NCI-H748 treated with DMSO at 0.1 percent for 48 hours (cell line): ENCODE data around the gene GLT8D2.

Experiments
- DNase-seq: peaks from one replicate; lab custom pipeline; 2025; lab: John Stamatoyannopoulos, UW

Gene GLT8D2

DNA sequence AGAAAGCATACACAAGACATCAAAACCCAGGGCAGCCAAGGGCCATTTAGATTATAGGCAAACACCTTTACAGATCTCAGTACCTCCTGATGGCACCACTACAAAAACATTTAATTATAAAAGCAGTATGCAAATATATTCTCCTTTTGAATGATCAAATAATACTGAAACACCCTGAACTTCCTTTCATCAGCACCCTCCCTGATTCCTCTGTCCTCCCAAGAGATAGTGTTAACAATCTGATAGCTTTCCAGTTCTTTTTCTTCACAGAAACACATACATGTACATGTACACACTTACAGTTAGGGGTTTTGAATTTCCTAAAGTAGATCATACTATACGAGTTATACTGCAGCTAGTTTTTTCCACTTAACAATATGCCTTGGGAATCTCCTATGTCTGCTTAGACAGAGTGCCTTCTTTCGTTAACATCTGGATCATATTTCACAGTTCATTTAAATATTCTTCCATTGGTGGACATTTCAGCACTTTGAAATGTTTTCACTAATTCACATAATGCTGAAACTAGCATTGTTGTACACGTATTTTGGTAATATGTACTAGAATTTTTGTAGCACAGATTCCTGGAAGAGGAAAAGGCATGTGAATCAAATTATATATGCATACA is 49.1 kb downstream of the GLT8D2 start:
- DNase-seq, result no peak

DNA sequence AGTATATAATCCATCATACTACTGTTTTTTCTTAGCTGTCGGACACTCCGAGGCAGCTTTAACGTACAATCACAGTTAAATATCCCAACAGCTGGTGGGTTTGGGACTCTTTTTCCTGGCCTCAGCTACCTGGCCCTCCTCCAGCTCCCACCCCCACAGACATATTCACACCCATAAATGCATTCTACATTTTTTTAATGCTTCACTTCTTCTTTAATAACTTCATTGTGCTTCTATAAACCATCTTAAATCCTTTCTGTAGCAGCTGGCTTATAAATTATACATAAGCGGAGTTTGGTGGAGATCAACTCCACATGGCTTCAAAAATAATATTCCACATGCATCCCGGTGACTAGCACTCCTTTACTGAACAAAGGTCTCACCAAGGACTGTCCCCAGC is 51.0 kb downstream of the GLT8D2 start:
- no peak for DNase-seq

DNA sequence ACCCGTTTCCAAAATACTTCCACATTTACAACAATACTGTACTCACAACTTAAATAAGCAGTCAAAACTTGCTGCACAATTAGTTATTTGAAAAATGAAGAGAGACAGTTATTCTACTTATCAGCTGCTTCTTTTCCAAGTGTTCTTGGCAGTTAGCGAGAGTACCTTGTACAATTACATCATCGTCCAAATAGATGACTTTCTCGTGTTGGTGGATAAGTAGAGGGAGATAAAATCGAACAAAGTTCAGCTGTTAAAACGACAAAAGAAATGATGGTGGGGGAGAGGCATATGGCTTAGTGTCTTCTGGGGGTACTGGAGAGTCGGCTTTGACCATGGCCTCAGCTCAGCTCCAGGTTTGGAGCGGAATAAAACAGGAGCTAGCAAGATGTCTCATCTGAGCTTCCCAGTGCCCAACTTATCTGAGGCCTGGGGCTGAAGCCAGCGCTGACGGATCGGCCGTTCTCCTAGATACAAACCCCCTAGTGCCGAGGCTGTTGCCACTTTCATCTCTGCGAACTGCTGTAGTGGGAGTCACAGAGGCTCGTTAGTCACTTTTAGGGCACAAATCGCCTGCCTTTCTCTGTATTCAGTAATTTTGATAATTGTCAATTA is 52.6 kb downstream of the GLT8D2 start:
- no peak for DNase-seq

DNA sequence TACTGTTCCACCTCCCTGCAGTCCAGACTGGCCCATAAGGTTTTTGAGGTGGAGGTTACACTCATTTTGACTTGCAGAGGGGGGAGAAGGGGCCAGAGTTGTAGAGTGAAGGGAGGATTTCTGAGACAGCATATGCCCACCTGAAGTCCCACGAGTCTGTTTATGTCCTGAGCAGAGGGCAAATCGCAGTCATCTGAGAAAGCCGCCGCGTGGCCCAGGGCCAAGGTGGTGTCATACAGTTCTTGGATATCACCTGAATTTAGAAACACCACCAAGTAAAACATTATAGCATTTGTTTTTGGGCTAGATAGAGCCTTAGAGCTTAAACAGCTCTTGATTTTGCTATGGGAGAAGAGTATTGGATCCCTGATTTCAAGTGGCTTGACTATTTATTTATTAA is 53.4 kb downstream of the GLT8D2 start:
- DNase-seq, result no peak

DNA sequence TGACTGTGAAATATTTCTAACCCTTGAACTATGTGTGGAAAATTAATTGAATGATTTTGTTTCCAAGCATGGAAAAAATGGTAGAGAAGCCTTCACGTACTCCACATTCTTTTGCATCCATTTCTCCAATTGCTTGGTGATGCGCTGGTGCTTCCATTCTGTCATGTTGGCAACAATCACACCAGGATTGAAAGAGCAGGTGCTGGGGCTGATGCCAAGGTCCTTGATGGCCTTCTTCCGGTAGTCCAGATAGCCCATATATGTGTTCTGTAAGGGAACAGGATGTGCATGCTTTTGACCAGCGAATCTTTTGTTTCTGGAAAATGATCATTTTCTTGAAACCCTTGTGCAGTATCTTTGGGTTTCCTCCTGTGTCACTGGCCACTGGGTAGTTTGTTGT is 55.8 kb downstream of the GLT8D2 start:
- DNase-seq, result no peak

DNA sequence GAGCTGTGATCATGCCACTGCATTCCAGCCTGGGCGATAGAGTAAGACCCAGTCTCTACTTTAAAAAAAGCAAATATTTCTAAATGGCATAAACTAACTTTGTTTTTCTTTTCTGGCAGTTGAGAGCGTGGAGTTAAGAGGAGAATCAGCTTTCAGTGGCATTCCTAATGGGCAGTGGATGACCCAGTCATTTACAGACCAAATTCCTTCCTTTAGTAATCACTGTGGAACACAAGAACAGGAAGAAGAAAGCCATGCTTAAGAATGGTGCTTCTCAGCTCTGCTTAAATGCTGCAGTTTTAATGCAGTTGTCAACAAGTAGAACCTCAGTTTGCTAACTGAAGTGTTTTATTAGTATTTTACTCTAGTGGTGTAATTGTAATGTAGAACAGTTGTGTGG is 63.2 kb downstream of the GLT8D2 start:
- DNase-seq, result no peak

DNA sequence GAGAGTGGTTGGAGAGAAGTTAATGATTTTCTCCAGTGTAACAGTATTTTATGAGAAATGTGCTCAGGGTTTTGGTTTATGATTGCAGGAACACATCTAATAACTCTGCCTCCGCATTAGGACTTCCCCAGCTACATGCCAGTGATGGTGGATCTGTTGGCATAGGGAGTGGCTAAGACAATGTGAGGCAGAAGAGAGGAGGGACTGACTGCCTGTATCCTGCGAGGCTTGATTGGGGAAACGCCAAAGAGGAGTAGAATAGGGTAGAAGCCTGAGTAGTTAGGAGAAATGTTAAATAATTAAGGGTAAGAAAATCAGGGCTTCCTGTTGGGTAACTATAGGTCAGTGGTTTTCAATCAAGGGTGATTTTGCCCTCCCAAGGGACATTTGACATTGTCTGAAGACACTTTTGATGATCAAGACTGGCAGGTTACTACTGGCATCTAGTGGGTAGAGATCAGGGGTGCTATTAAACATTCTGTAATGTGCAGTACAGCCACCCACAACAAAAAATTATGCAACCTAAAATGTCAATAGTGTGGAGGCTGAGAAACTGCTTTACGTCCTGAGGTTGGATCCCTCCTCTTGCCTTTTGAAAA is 71.5 kb downstream of the GLT8D2 start:
- DNase-seq, result no peak

DNA sequence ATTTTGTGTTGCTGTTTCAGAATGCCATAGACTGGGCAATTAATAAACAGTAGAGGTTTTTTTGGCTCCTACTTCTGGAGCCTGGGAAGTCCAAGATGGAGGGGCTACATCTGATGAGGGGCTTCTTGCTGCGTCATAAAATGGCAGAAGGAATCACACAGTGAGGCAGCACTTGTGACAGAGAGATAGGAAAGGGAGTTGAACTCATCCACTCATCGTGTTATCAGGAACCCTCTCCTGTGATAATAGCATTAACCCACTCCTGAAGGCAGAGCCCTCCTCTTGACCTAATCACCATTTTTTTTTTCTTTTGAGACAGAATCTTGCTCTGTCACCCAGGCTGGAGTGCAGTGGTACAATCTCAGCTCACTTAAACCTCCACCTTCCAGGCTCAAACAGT is 74.6 kb downstream of the GLT8D2 start:
- DNase-seq, result no peak

DNA sequence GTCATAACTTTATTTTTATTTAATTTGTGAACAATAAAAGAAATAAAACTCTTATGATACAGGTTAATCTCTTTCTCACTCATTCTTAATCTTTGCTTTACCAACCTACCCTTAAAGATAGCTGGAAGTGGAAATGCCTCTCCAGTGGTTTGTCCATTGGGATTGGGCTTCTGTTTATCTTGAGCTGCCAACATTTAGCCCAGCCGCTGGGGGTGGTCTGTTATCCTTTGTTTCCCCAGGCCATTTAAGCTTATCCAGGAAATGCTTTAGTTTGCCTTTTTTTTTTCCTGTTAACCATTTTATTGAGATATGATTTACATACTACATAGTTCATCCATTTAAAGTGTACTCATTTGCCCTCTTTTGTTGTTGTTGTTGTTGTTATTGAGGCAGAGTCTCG is 76.1 kb downstream of the GLT8D2 start:
- no peak for DNase-seq

DNA sequence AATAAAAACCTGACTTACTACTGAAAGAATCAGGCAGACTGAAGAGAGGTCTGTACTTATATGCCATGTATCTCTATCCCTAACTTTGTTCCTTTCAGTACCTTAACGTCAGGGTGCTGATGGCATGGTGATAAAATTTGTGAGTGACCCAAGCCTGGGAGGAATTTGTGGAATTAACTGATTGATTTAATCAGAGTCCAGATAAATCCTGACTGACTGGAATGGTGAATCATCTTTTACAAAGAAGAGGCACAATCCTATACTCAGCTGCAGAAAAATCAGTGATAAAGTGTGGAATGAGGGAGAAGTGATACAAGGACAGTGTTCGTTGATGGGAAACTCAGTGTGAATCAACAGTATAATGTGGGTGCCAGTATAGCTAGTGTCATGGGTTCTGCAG is 80.6 kb downstream of the GLT8D2 start:
- DNase-seq, result no peak

DNA sequence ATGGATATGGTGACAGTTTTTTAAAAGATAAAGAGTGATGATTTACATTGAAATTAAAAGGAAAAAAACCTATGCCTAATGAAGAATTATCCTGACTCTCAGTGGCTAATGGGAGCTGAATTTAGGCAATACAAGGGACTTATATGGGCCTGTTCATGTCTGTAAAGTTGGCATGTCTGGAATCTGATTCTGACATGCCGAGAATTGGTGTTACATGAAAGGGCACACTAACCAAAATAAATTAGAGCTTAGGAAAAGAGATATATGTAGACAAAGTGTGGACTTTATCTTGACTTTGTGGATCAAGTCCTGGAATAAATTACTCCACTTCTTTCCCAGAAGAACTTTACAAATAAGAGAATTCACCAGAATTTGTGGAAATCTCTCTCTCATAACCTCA is 83.3 kb downstream of the GLT8D2 start:
- no peak for DNase-seq

DNA sequence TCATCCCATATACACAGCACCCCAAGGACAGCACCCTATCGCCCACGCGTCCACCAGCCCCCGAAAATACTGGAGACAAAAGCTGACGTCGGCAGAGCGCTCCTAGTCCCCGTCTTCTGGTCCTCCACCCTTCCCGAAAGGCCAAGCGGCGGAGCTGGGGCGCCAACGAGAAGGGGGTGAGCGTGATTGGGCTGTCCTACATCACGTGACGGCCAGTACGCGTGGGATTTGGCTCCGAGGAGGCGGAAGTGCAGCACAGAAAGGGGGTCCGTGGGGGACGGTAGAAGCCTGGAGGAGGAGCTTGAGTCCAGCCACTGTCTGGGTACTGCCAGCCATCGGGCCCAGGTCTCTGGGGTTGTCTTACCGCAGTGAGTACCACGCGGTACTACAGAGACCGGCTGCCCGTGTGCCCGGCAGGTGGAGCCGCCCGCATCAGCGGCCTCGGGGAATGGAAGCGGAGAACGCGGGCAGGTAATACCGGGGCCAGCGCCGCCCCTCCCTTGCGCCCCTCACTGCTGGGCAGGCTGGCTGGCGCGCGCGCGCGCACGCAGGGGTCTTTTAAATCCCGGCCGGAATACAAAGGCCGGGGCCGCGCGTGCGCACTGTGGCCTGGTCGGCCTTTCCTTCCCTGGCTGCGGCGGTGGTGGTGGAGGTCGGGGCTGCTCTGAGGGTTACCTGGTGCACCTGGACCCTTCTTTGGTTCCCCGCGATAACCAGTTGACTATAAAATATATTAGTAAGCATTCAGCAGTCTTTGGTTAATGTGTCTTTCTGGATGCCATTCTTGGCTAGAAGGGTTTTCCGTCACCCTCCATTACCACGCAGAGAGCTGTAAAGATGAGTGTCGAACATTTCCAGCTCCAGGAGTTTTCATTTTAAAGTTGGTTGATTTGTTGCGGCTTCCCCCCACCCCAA is 84.1 kb downstream of the GLT8D2 start, which contains the start of gene TDG:
Gene TDG, plus strand, starts transcription at position 283 of the 915 bp plus-strand sequence. Its CDS starts 166 bp downstream, at position 449.
- peak; percentile 96 for DNase-seq

DNA sequence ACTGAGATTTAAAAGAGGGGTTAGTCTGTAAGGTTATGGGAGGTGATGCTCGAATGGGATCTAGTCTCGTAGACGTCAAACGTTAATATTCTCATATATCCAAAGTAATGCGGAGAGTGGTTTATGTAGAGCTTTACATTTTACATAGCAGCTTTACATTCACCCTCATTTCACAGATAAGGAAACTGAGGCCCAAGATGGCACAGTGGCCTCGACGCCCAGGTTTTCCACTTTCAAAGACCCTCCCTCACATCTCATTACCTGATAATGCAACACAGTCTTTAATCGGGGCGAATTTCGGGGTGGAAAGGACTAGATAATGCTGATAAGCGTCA is 84.8 kb downstream of the GLT8D2 start:
- no peak for DNase-seq

DNA sequence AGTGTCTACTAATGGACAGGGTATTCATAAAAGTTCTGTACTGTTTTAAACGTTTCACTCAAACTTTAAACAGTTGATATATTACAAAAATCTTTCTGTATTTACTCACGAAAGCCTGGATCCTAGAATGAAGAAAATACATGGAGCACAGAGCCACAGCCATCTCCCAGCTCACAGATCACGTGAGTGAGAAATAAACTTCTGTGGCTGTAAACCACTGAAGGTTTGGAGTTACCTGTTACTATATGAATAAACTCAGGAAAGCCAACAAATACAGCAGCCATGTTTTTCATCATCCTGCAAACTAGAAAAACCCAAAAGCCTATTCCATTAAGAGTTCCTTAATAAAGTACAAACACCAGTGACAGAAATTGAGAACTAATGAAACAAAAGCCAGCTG is 85.2 kb downstream of the GLT8D2 start:
- DNase-seq, result no peak

DNA sequence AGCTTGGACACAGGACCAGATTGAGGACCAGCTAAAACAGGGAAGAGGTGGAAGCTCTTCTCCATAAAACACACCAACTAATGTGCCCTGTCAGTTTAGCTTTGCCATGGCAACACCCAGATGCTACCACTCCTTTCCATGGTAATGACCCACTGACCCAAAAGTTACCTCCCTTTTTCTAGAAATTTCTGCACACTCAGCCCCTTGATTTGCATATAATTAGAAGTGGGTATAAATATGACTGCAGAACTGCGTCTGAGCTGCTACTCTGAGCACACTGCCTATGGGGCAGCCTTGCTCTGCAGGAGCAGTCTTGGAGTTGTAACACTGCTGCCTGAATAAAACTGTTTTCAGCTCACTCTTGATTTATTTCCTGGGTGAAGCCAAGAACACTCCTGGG is 87.5 kb downstream of the GLT8D2 start:
- no peak for DNase-seq

DNA sequence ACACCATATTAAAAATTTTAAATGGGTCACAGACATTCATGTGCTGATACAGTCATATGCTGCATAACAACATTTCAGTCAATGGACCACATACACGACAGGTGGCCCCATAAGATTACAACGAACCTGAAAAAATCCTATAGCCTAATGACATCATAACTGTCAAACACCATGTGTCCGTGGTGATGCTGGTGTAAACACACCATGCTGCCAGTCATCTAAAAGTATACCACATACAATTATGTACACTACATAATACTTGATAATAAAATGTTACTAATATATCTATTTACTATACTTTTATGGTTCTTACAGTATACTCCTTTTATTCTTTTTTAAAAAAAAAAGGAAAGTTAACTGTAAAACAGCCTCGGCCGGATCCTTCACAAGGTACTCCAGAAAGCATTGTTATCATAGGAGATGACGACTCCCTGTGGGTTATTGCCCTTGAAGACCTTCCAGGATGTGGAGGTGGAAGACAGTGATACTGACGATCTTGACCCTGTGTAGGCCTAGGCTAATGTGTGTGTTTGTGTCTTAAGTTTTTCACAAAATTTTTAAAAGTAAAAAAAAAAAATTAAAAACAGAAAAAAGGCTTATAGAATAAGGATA is 89.3 kb downstream of the GLT8D2 start:
- DNase-seq, result no peak

DNA sequence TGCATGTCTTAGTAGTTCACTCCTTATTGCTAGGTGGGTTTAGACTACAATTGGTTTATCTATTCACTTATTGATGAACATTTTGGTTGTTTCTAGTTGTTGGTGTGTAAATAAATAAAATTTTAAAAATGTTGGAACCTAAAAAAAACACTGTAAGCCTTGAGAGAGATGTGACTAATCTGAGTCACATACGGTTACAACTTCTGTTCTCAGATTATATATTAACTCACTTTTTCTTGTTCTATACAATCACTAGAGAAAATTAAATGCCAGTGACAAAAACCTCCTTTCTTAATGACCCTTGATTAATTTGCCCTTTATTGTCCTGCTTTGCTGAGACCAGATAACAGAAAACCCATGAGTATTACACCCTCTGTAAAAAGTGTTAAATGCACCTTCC is 91.4 kb downstream of the GLT8D2 start:
- no peak for DNase-seq

DNA sequence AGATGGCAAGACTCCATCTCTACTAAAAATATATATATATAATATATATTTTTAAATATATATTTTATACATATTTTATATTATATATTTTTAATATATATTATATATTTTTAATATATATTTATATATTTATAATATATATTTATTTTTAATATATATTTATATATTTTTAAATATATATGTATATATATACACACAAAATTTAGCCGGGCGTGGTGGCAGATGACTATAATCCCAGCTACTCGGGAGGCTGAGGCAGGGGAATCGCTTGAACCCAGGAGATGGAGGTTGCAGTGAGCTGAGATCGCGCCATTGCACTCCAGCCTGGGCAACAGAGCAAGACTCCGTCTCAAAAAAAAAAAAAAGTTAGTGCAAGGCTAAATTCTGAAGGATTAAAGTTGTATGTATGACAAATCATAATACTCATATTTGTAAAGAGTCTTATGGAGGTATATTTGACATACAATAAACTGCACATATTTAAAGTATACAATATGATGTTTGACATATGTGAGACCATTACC is 92.1 kb downstream of the GLT8D2 start:
- no peak for DNase-seq

DNA sequence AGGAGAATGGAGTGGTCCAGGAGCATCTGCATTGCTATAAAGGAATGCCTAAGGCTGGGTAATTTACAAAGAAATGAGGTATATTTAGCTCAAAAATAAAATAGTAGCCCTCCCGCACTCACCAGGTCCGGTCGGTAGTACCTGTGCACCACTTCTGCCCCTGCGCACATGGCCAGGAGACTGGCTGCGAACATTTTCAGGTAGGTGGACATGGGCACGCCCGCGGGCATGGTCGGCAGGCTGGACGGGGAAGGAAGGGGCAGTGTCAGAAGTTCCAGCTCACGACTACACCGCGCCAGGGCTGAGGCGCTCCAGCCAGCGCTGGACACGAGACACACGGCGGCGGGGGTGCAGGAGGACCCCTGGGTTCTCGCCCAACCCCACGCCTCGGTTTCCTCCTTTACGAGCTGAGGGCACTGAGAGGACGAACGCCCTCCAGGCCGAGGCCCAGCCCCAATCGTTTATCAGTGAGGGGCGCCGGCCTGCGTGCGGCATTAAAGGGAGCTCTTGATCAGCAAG is 93.4 kb downstream of the GLT8D2 start:
- DNase-seq, result no peak

DNA sequence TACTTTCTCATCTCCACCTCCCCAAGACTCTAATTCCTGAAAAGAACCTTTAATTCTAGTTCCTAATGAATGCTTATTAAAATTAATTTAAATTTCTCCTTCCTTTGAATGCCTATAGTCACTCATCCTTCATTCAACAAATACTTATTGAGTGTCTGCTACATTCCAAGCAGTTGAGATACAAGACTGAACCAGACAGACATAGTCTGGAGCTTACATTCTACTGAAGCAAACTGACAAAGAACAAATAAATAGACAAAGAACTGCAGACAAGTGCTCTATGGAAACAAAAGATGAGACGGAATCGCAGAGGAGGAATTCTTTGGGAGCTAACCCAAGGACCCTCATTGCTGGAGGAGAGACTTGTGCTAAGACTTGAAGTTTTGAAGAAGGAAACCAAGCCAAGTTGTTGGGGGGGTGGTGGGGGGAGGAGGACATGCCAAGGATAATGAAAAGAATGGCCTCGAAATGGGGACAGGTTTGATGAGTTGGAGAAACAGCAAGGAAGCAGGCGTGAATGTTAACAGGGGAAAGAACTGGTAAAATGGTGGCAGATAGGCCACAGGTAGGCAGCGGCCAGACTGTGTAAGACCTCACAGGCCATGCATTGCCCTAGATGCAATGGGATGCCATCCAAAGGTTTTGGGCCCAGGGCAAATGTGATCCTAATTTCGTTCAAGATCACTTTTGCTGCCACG is 94.0 kb downstream of the GLT8D2 start:
- no peak for DNase-seq

DNA sequence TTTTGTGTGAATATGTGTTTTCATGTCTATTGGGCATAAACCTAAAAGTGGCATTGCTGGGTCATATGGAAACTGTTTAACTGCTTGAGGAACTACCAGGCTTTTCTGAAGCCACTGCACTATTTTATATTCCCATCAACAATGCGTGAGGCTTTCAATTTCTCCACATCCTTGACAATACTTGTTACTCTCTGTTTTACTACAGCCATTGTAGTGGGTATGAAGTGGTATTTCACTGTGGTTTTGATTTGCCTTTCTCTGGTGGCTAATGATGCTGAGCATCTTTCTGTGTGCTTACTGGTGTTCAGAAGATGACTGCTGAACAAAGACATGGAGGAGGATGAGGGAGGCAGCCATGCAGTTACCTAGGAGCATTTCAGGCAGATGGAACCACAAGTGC is 97.5 kb downstream of the GLT8D2 start:
- no peak for DNase-seq
